H1 (cell line): Measurements from ENCODE around the gene CALM1.

Experiments
- CHD1 ChIP-seq: IDR thresholded peaks from 2 replicates; pipeline ENCODE4 v1.6.1; 2012; ENCODE audit warnings: low read depth, low read length, improper control_type of control experiment
- CTCF ChIP-seq, 3 experiments: IDR thresholded peaks; 1 replicate in 2 of 3; 2 replicates in 1 of 3; pipeline versions ENCODE4 v1.5.1 to v1.6.1; 2011; ENCODE audit warnings: low read length in 3 of 3, mild to moderate bottlenecking in 3 of 3, inconsistent platforms in 2 of 3, low read depth in 1 of 3, moderate library complexity in 1 of 3; ENCODE audit not compliant: insufficient read depth in 1 of 3; ENCODE audit errors: control extremely low read depth in 1 of 3
- RBBP5 ChIP-seq: IDR thresholded peaks from 2 replicates; pipeline ENCODE4 v1.7.1; 2012; ENCODE audit warnings: low read depth, mild to moderate bottlenecking, inconsistent platforms, low read length, moderate library complexity, borderline replicate concordance
- RFX5 ChIP-seq: IDR thresholded peaks from 2 replicates; pipeline ENCODE4 v1.6.1; 2011; ENCODE audit warnings: low read depth, low read length, improper control_type of control experiment, borderline replicate concordance

- no peak for TF ChIP-seq CHD1
- TF ChIP-seq RFX5: no peak
- no peak for TF ChIP-seq RBBP5
- no peak for TF ChIP-seq CTCF (IDR thresholded peaks at IDR 0.05; ENCODE audit: control extremely low read depth in 1 of 3, insufficient read depth in 1 of 3, low read depth in 1 of 3, low read length in 3 of 3)
These were observed 31.1 kb downstream of the CALM1 start for GRCh38 chr14:90427848-90428426.
